Measurements from ENCODE around the gene LCE3A. TPM values are rescaled to one million over a fixed set of nuclear protein-coding genes. Genes with fewer than 3 reads are reported as not detected.
"Not testable (repeated sequence)": the region's sequence is repeated elsewhere in the genome, so short reads cannot be mapped to it uniquely, and the experiment has no call there.

LCE3A gene
- total and polyA plus RNA-seq, 9 donors: not detected

GRCh38 chr1:152580433-152580832 lies 42.5 kb downstream of the LCE3A start, which contains the start of gene LCE3D:
TSS of gene LCE3D (minus strand) at chr1:152580516. CDS start at chr1:152579936, 580 bp downstream.
- H3K27ac ChIP-seq (ENCODE audit: low read length): no peak within 1 kb of the TSS
- H3K27me3 ChIP-seq (ENCODE audit: control insufficient read depth, insufficient read depth, low read length): no peaks in the 10 kb centered on the region
- H3K4me1 ChIP-seq (ENCODE audit: control insufficient read depth, insufficient read depth, low read length): no peaks in the 10 kb centered on the region
- DNase-seq: no peak
- H3K4me3 ChIP-seq (ENCODE audit: low read length): no peak within 1 kb of the TSS
- 14% methylated on average over 1 of the region's 4 CpGs for WGBS (ENCODE audit: insufficient coverage)
- no peaks in the 10 kb centered on the region for H3K36me3 ChIP-seq (ENCODE audit: control insufficient read depth, insufficient read depth, low read length)
- H3K9me3 ChIP-seq (replicated peaks; ENCODE audit: control insufficient read depth, low read depth, low read length): peaks cover 3% of the 10 kb centered on the region

GRCh38 chr1:152579526-152579925 lies 43.4 kb downstream of the LCE3A start:
- not testable (repeated sequence) for H3K4me1 ChIP-seq (ENCODE audit: control insufficient read depth, insufficient read depth, low read length); H3K9me3 ChIP-seq (replicated peaks; ENCODE audit: control insufficient read depth, low read depth, low read length); DNase-seq; H3K36me3 ChIP-seq (ENCODE audit: control insufficient read depth, insufficient read depth, low read length); H3K4me3 ChIP-seq (ENCODE audit: low read length); H3K27ac ChIP-seq (ENCODE audit: low read length); H3K27me3 ChIP-seq (ENCODE audit: control insufficient read depth, insufficient read depth, low read length)
- 96% methylated on average over 7 of the region's 9 CpGs for WGBS (ENCODE audit: insufficient coverage)

GRCh38 chr1:152577168-152577567 lies 45.7 kb downstream of the LCE3A start:
- H3K27ac ChIP-seq (ENCODE audit: low read length): no peak overlapping the region
- peaks cover 6% of the 10 kb centered on the region for H3K9me3 ChIP-seq (replicated peaks; ENCODE audit: control insufficient read depth, low read depth, low read length)
- no CpG with 5 or more reads among the region's 2 CpGs for WGBS (ENCODE audit: insufficient coverage)
- no peak for DNase-seq
- no peaks in the 10 kb centered on the region for H3K27me3 ChIP-seq (ENCODE audit: control insufficient read depth, insufficient read depth, low read length)
- no peak overlapping the region for H3K4me3 ChIP-seq (ENCODE audit: low read length)
- no peaks in the 10 kb centered on the region for H3K4me1 ChIP-seq (ENCODE audit: control insufficient read depth, insufficient read depth, low read length)
- H3K36me3 ChIP-seq (ENCODE audit: control insufficient read depth, insufficient read depth, low read length): no peaks in the 10 kb centered on the region

Other genes with a start within 250 kb of the LCE3A start
- gene CRNN, start 208.8 kb downstream of the LCE3A start, total RNA-seq: not detected
- not detected for gene CRNN, start 208.8 kb downstream of the LCE3A start, polyA plus RNA-seq (ENCODE audit: insufficient read depth in 1 of 8, insufficient read length in 8 of 8, low replicate concordance in 1 of 8)
- not detected for gene LCE5A, start 112.3 kb downstream of the LCE3A start, total RNA-seq
- gene LCE5A, start 112.3 kb downstream of the LCE3A start, polyA plus RNA-seq (ENCODE audit: insufficient read depth in 1 of 8, insufficient read length in 8 of 8, low replicate concordance in 1 of 8): not detected
- not detected for gene CRCT1, start 108.6 kb downstream of the LCE3A start, total RNA-seq
- not detected for gene CRCT1, start 108.6 kb downstream of the LCE3A start, polyA plus RNA-seq (ENCODE audit: insufficient read depth in 1 of 8, insufficient read length in 8 of 8, low replicate concordance in 1 of 8)
- not detected for gene LCE3E, start 56.3 kb downstream of the LCE3A start, total RNA-seq
- not detected for gene LCE3E, start 56.3 kb downstream of the LCE3A start, polyA plus RNA-seq (ENCODE audit: insufficient read depth in 1 of 8, insufficient read length in 8 of 8, low replicate concordance in 1 of 8)
- gene LCE3D, start 42.6 kb downstream of the LCE3A start, total RNA-seq: not detected
- not detected for gene LCE3D, start 42.6 kb downstream of the LCE3A start, polyA plus RNA-seq (ENCODE audit: insufficient read depth in 1 of 8, insufficient read length in 8 of 8, low replicate concordance in 1 of 8)
- gene LCE3C, start 22.9 kb downstream of the LCE3A start, total RNA-seq: not detected
- not detected for gene LCE3C, start 22.9 kb downstream of the LCE3A start, polyA plus RNA-seq (ENCODE audit: insufficient read depth in 1 of 8, insufficient read length in 8 of 8, low replicate concordance in 1 of 8)
- not detected for gene LCE3B, start 9.3 kb downstream of the LCE3A start, total RNA-seq
- not detected for gene LCE3B, start 9.3 kb downstream of the LCE3A start, polyA plus RNA-seq (ENCODE audit: insufficient read depth in 1 of 8, insufficient read length in 8 of 8, low replicate concordance in 1 of 8)
- not detected for gene LCE2D, start 40.3 kb upstream of the LCE3A start, total RNA-seq
- not detected for gene LCE2D, start 40.3 kb upstream of the LCE3A start, polyA plus RNA-seq (ENCODE audit: insufficient read depth in 1 of 8, insufficient read length in 8 of 8, low replicate concordance in 1 of 8)
- gene LCE2C, start 52.2 kb upstream of the LCE3A start, total RNA-seq: not detected
- not detected for gene LCE2C, start 52.2 kb upstream of the LCE3A start, polyA plus RNA-seq (ENCODE audit: insufficient read depth in 1 of 8, insufficient read length in 8 of 8, low replicate concordance in 1 of 8)
- gene LCE2B, start 63.0 kb upstream of the LCE3A start, total RNA-seq: not detected
- gene LCE2B, start 63.0 kb upstream of the LCE3A start, polyA plus RNA-seq (ENCODE audit: insufficient read depth in 1 of 8, insufficient read length in 8 of 8, low replicate concordance in 1 of 8): not detected
- not detected for gene LCE2A, start 75.2 kb upstream of the LCE3A start, total RNA-seq
- gene LCE2A, start 75.2 kb upstream of the LCE3A start, polyA plus RNA-seq (ENCODE audit: insufficient read depth in 1 of 8, insufficient read length in 8 of 8, low replicate concordance in 1 of 8): not detected
- gene LCE4A, start 85.1 kb upstream of the LCE3A start, total RNA-seq: not detected
- gene LCE4A, start 85.1 kb upstream of the LCE3A start, polyA plus RNA-seq (ENCODE audit: insufficient read depth in 1 of 8, insufficient read length in 8 of 8, low replicate concordance in 1 of 8): not detected
- gene KPRP, start 134.9 kb upstream of the LCE3A start, total RNA-seq: not detected
- gene KPRP, start 134.9 kb upstream of the LCE3A start, polyA plus RNA-seq (ENCODE audit: insufficient read depth in 1 of 8, insufficient read length in 8 of 8, low replicate concordance in 1 of 8): not detected
- not detected for gene LCE1F, start 152.0 kb upstream of the LCE3A start, total RNA-seq
- gene LCE1F, start 152.0 kb upstream of the LCE3A start, polyA plus RNA-seq (ENCODE audit: insufficient read depth in 1 of 8, insufficient read length in 8 of 8, low replicate concordance in 1 of 8): not detected
- not detected for gene LCE1E, start 163.2 kb upstream of the LCE3A start, total RNA-seq
- gene LCE1E, start 163.2 kb upstream of the LCE3A start, polyA plus RNA-seq (ENCODE audit: insufficient read depth in 1 of 8, insufficient read length in 8 of 8, low replicate concordance in 1 of 8): not detected
- not detected for gene LCE1D, start 173.6 kb upstream of the LCE3A start, total RNA-seq
- not detected for gene LCE1D, start 173.6 kb upstream of the LCE3A start, polyA plus RNA-seq (ENCODE audit: insufficient read depth in 1 of 8, insufficient read length in 8 of 8, low replicate concordance in 1 of 8)
- not detected for gene LCE1C, start 183.5 kb upstream of the LCE3A start, total RNA-seq
- gene LCE1C, start 183.5 kb upstream of the LCE3A start, polyA plus RNA-seq (ENCODE audit: insufficient read depth in 1 of 8, insufficient read length in 8 of 8, low replicate concordance in 1 of 8): not detected
- not detected for gene LCE1B, start 188.9 kb upstream of the LCE3A start, total RNA-seq
- not detected for gene LCE1B, start 188.9 kb upstream of the LCE3A start, polyA plus RNA-seq (ENCODE audit: insufficient read depth in 1 of 8, insufficient read length in 8 of 8, low replicate concordance in 1 of 8)
- not detected for gene LCE1A, start 204.4 kb upstream of the LCE3A start, total RNA-seq
- gene LCE1A, start 204.4 kb upstream of the LCE3A start, polyA plus RNA-seq (ENCODE audit: insufficient read depth in 1 of 8, insufficient read length in 8 of 8, low replicate concordance in 1 of 8): not detected
- gene LCE6A, start 219.8 kb upstream of the LCE3A start, total RNA-seq: not detected
- gene LCE6A, start 219.8 kb upstream of the LCE3A start, polyA plus RNA-seq (ENCODE audit: insufficient read depth in 1 of 8, insufficient read length in 8 of 8, low replicate concordance in 1 of 8): not detected
- gene LCE7A, start 236.9 kb upstream of the LCE3A start, total RNA-seq: not detected
- gene LCE7A, start 236.9 kb upstream of the LCE3A start, polyA plus RNA-seq (ENCODE audit: insufficient read depth in 1 of 8, insufficient read length in 8 of 8, low replicate concordance in 1 of 8): not detected

All from muscle of leg (tissue), 11 donors.